Activated CD4-positive, alpha-beta T cell treated with anti-CD3 and anti-CD28 coated beads for 48 hours (primary cell): ENCODE measurements around the gene SPPL3.
"Not testable (repeated sequence)": the region's sequence is repeated elsewhere in the genome, so short reads cannot be mapped to it uniquely, and the experiment has no call there.

Source experiments
- DNase-seq: peaks from one replicate; pipeline ENCODE4 v3.0.0-alpha.2; 2020

The SPPL3 gene

GRCh38 chr12:120814203-120814902 is 89.8 kb downstream of the SPPL3 start:
- no peak for DNase-seq

DNA sequence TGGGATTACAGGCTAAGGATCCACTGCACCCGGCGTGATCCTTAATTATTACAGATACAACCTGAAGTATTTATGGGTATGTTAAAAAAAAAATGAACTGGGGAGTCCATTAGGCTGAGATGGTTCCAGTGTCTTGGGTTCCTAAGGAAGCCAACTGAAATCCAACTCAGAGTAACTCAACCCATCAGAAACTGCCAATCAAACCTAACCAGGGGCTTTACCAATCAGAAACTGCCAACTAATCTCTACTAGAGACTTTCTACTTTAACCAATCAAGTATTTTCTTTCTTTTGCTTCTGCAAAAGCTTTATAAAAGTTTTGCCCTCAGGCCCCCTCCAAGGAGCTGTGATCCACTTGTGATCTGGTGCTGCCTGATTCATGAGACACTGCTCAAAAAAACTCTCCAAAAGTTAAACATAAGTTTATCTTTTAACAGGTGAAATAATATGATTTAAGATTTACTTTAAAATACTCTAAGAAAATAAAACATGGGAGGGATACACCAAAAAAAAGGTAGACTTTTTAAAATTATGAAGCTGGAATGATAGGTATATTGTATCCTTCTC is 90.5 kb downstream of the SPPL3 start:
- no peak for DNase-seq

DNA sequence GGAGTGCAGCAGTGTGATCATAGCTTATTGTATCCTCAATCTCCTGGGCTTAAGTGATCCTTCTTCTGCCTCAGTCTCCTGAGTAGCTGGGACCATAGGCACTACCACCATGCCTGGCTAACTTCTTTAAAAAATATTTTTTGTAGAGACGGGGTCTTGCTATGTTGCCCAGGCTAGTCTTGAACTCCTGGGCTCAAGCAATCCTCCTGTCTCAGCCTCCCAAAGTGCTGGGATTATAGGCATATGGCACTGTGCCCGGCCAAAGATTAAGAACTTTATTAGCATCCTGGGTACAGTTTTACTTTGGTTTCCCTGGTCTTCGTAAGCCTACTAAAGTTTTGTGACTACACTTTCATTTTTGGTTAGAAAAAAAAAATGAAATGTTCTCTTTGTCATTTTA is 94.1 kb downstream of the SPPL3 start:
- no peak for DNase-seq

GRCh38 chr12:120804428-120804827 is 99.7 kb downstream of the SPPL3 start:
- DNase-seq = no peak

GRCh38 chr12:120801146-120801545 is 103.0 kb downstream of the SPPL3 start:
- DNase-seq = no peak

DNA sequence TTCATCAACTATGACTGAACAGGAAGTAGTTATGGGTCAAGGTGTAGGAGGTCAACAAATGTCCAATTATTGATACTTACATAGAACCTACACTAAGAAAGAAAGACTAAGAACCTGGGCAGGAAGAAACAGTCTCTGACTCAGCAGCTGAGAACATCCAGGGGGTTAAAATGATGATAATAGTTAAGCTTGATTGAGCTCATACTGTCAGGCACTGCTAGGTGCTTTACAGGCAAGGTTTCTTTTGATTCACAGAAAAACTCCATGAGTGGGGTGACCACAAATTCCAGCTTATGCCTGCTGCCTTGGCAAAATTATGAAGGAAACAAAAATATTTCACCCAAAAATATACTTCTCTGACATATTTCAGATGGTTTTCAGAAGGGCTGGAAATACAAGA is 103.5 kb downstream of the SPPL3 start:
- no peak for DNase-seq

- DNase-seq = no peak
These were observed 104.7 kb downstream of the SPPL3 start for GRCh38 chr12:120799243-120800045.

GRCh38 chr12:120798696-120799095 is 105.5 kb downstream of the SPPL3 start:
- no peak for DNase-seq

DNA sequence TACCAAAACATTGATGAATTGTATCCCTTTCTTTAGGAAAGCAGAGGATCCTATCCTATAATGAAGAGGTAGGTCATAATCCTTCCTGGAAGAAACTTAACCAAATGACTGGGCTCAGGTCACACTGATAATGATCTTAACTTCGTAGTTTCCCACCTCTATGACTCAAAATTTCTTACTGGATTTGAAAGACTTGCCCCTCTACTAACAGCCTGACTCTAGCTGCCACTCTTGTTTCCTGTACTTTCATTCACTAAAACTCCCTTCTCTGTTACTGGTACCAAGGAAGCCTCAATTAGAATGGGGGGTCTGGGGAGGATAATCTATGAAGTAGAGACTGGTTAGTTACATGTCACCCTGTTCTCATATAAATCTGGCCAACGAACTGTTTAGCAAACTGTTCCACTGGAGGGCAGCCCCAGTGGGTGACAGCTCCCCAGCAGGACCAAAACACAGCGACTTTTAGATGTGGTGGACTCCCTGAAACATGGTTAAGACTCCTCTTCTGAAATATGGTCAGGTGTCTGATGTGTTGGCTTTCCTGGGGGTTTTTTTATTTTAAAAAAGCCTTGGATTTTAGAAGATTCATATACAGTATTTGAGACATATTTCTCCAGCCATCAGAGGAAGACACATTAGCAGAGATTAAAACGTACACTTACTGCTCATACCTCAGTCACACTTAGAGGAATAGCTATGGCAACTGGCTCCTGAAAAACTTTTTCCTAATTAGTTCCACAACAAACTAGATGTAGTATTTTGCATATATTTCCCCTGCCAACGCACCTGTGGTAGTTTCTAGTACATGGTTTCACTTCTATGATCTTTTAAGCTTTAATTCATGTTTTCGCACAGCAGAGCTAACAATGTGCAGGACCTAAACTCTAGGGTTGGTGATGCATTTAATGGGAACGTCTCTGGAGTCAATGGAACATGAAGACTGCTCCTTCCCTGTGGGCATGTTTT is 106.2 kb downstream of the SPPL3 start:
- DNase-seq = no peak

DNA sequence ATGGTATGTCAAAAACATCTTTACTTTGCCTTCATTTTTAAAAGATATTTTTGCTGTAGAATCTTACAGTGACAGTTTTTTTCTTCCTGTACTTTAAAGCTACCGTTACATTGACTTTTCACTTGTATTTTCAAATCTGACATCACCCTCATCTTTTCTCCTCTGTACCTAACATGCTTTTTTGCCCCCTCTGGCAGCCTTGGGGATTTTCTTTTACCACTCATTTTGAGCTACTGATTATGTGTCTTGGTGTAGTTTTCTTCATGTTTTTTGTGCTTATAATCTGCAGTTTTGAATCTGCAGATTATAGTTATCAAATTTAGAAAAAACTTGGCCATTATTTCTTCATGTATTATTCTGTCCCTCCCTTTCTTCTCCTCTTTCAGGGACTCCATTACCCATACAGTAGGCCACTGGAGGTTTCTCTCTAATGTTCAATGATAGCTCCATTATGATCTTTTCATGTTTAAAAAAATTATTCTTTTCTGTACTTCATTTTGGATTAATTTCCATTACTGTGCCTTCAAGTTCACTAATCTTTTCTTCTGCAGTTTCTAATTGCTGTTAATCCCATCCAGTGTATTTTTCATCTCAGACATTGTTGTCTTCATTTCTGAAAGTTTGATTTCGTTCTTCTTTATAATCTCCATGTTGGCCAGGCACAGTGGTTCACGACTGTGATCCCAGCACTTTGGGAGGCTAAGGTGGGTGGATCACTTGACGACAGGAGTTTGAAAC is 108.5 kb downstream of the SPPL3 start:
- DNase-seq = no peak

- no peak for DNase-seq
These were observed 110.8 kb downstream of the SPPL3 start for GRCh38 chr12:120793357-120793756.

- not testable (repeated sequence) for DNase-seq
These were observed 111.7 kb downstream of the SPPL3 start for GRCh38 chr12:120792456-120792855.

GRCh38 chr12:120791669-120792176 is 112.4 kb downstream of the SPPL3 start:
- no peak for DNase-seq

DNA sequence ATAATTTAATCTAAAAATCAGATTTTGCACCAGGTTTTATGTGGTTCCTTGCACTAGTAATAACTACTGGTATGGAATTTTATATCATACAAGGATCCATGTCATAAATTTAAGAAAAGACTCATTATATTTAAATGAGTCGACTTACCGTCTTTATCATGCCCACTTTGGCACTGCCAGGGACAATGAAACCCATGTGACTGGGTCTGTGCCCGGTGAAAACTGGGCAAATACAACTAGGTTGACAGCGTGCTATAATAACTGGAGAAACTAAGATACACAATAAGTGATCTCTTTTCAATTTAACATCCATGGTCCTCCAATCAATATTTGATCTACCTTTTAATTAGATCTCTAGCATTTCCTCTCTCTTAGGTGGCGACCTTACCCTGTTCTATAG is 114.0 kb downstream of the SPPL3 start:
- DNase-seq = no peak

DNA sequence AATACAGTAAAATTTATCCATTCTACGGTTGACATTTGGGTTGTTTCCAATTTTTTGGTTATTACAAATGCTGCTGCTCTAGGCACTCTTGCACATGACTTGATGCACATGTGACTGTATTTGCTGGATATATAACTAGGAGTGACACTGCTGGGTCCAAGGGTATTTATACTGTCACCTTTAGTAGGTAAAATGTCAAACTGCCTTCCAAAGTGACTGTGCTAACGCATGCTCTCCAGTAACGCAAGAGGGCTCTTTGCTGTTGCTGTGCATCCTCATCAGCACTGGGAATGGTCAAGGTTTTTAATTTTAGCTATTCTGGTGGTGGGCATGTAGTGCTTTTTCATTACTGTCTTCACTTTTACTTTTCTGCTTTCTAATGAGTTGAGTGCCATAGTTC is 116.3 kb downstream of the SPPL3 start:
- DNase-seq = no peak

- DNase-seq = no peak
These were observed 119.4 kb downstream of the SPPL3 start for GRCh38 chr12:120784804-120785203.

- DNase-seq = peak; percentile 40
These were observed 121.0 kb downstream of the SPPL3 start for GRCh38 chr12:120783197-120783596.

GRCh38 chr12:120775862-120776552 is 128.2 kb downstream of the SPPL3 start:
- DNase-seq = no peak

- no peak for DNase-seq
These were observed 129.8 kb downstream of the SPPL3 start for GRCh38 chr12:120774169-120774916.

- DNase-seq = no peak
These were observed 133.1 kb downstream of the SPPL3 start for GRCh38 chr12:120771097-120771496.
